B cell (primary cell): ENCODE measurements around the gene DHRS4L2. TPM values are rescaled to one million over a fixed set of nuclear protein-coding genes. Genes with fewer than 3 reads are reported as not detected.

ENCODE experiments used
- ATAC-seq: fragments of 200-7000 bp; cut with Tn5 transposase; one replicate; pipeline ENCODE4 v1.10.0; 2021; ENCODE audit warnings: low read depth, mild to moderate bottlenecking, moderate number of reproducible peaks, moderate library complexity
- CTCF ChIA-PET: fragments of 350-600 bp; sonication (Branson Sonifier 250); formaldehyde crosslinking; loops from one replicate; lab custom pipeline; 2021; ENCODE audit warnings: antibody characterized with exemption, inconsistent platforms; lab: Charles Lee
- POLR2A ChIA-PET: fragments of 350-600 bp; sonication (Branson Sonifier 250); formaldehyde crosslinking; loops from one replicate; lab custom pipeline; 2021; ENCODE audit warnings: antibody characterized with exemption; lab: Charles Lee
- DNase-seq: peaks from one replicate; pipeline ENCODE4 v3.0.0; 2013
- H2AFZ ChIP-seq: 2 replicates; pipeline ENCODE4 v1.6.1; 2012; ENCODE audit warnings: mild to moderate bottlenecking, low read depth, low read length; ENCODE audit not compliant: insufficient read depth, poor library complexity, severe bottlenecking
- H3K27ac ChIP-seq, 2 donors: 1 replicate in 1 of 2; 2 replicates in 1 of 2; pipeline ENCODE4 v1.5.1; 2012 to 2013; ENCODE audit warnings: low read length in 2 of 2, mild to moderate bottlenecking in 2 of 2, moderate library complexity in 1 of 2
- H3K27me3 ChIP-seq, 4 experiments: fragments of 200-600 bp in 1 of 4; sonication (generic) in 1 of 4; replicated peaks in 1 of 4; 1 replicate in 2 of 4; 2 replicates in 2 of 4; pipeline versions ENCODE4 v1.6.1 to v1.7.0; 2013 to 2016; ENCODE audit warnings: low read length in 3 of 4, mild to moderate bottlenecking in 2 of 4, mixed read lengths in 1 of 4, moderate library complexity in 1 of 4; ENCODE audit not compliant: insufficient read depth in 4 of 4, control insufficient read depth in 3 of 4; ENCODE audit errors: control extremely low read depth in 1 of 4
- H3K36me3 ChIP-seq, 2 experiments: replicated peaks in 1 of 2; 1 replicate in 1 of 2; 2 replicates in 1 of 2; pipeline versions ENCODE4 v1.6.1 to v1.7.1; 2013; ENCODE audit warnings: low read length in 1 of 2; ENCODE audit not compliant: insufficient read depth in 2 of 2, control insufficient read depth in 1 of 2; ENCODE audit errors: control extremely low read depth in 1 of 2, extremely low read depth in 1 of 2
- H3K4me1 ChIP-seq, 2 donors: fragments of 200-600 bp in 1 of 2; sonication (generic) in 1 of 2; 1 replicate in 1 of 2; 2 replicates in 1 of 2; pipeline versions ENCODE4 v1.5.1 to v1.6.1; 2013 to 2017; ENCODE audit warnings: low read length in 2 of 2; ENCODE audit not compliant: control insufficient read depth in 2 of 2, insufficient read depth in 2 of 2
- H3K4me2 ChIP-seq: replicated peaks from 2 replicates; pipeline ENCODE3; 2012; ENCODE audit warnings: mild to moderate bottlenecking, low read depth, low read length; ENCODE audit not compliant: poor library complexity, severe bottlenecking
- H3K4me3 ChIP-seq, 5 experiments: fragments of 200-600 bp in 1 of 5; sonication (generic) in 1 of 5; 1 replicate in 3 of 5; 2 replicates in 2 of 5; pipeline versions ENCODE4 v1.5.1 to v1.7.0; 2011 to 2016; ENCODE audit warnings: low read length in 4 of 5, mild to moderate bottlenecking in 4 of 5, low read depth in 2 of 5, control low read depth in 1 of 5, moderate library complexity in 1 of 5; ENCODE audit not compliant: insufficient read depth in 1 of 5; ENCODE audit errors: control extremely low read depth in 1 of 5, extremely low read depth in 1 of 5
- H3K79me2 ChIP-seq: fragments of 200-600 bp; sonication (generic); one replicate; pipeline ENCODE4 v1.6.0; 2016; ENCODE audit warnings: low read length; ENCODE audit not compliant: control insufficient read depth, insufficient read depth
- H3K9ac ChIP-seq: fragments of 200-600 bp; sonication (generic); 2 replicates; pipeline ENCODE4 v1.6.1; 2017; ENCODE audit warnings: mild to moderate bottlenecking, low read length, moderate library complexity
- H3K9me3 ChIP-seq, 3 donors: one replicate each; pipeline versions ENCODE4 v1.6.1 to v1.7.1; 2013; ENCODE audit warnings: low read length in 2 of 3; ENCODE audit not compliant: control insufficient read depth in 2 of 3, insufficient read depth in 1 of 3; ENCODE audit errors: control extremely low read depth in 1 of 3
- H4K20me1 ChIP-seq: 2 replicates; pipeline ENCODE4 v1.6.0; 2012; ENCODE audit warnings: mild to moderate bottlenecking, low read length; ENCODE audit not compliant: insufficient read depth, control insufficient read depth, poor library complexity, severe bottlenecking
- H3K27ac Mint-ChIP-seq: one replicate; pipeline ENCODE4 v1.8.0; 2021; ENCODE audit warnings: mixed read lengths
- H3K27me3 Mint-ChIP-seq: one replicate; pipeline ENCODE4 v1.8.0; 2021; ENCODE audit warnings: mixed read lengths
- H3K4me1 Mint-ChIP-seq: one replicate; pipeline ENCODE4 v1.8.0; 2021; ENCODE audit warnings: mixed read lengths
- H3K4me3 Mint-ChIP-seq: one replicate; pipeline ENCODE4 v1.8.0; 2021; ENCODE audit warnings: mixed read lengths
- H3K9me3 Mint-ChIP-seq: one replicate; pipeline ENCODE4 v1.8.0; 2022; ENCODE audit warnings: mixed read lengths; ENCODE audit not compliant: insufficient read depth
- CTCF ChIP-seq: fragments of 200-600 bp; IDR thresholded peaks from one replicate; pipeline ENCODE4 v1.8.0; 2022; ENCODE audit warnings: antibody characterized with exemption, mild to moderate bottlenecking
- EZH2 ChIP-seq: IDR thresholded peaks from 2 replicates; pipeline ENCODE4 v1.6.1; 2012; ENCODE audit warnings: borderline replicate concordance, low read depth, mild to moderate bottlenecking, moderate library complexity, low read length; ENCODE audit not compliant: insufficient read depth, poor library complexity, severe bottlenecking
- WGBS: methylation state at CpG from one replicate; pipeline ENCODE4 v1.1.5; 2013; ENCODE audit warnings: missing lambda C conversion rate; ENCODE audit not compliant: insufficient coverage; 5-methylcytosine and 5-hydroxymethylcytosine counted together
- intact Hi-C: fragments of 100-400 bp; cut with micrococcal nuclease; formaldehyde crosslinking; loops from one replicate; pipeline ENCODE4 v1.10.0; 2022
- polyA plus RNA-seq: library from polyadenylated mRNA; depleted of rRNA; stranded (reverse); fragments of >200 nt; gene quantifications from 2 replicates; pipeline ENCODE4 v1.2.3, GENCODE V29; 2012
- total RNA-seq, 2 donors: library from RNA; stranded (reverse); fragments of 120-200 nt in 1 of 2; gene quantifications; 1 replicate in 1 of 2; 2 replicates in 1 of 2; pipeline versions ENCODE4 v1.2.3 to v1.2.4, GENCODE V29; 2013 to 2022

DHRS4L2 gene
- total and polyA plus RNA-seq, 2 donors (not counting 1 experiment from before 2014, with no cell fraction given) = 11.2 to 16.3 TPM

- H4K20me1 ChIP-seq = no peaks in the 10 kb centered on the region
- H3K9me3 ChIP-seq = peaks cover 0 to 3% (median 0%) of the 10 kb centered on the region in 3 donors
- Mint-ChIP-seq H3K9me3 (no peaks in the 10 kb centered on the region), H3K4me1 (peaks cover 41% of the 10 kb centered on the region), H3K27ac (peak within 1 kb of the TSS; percentile 68), H3K27me3 (peaks cover 7% of the 10 kb centered on the region), H3K4me3 (peak within 1 kb of the TSS; percentile 83)
- peak; percentile 87 for ATAC-seq
- TF ChIP-seq CTCF = no peak
- no peak for TF ChIP-seq EZH2
- H3K36me3 ChIP-seq = no peaks in the 10 kb centered on the region
- peaks cover 19 to 29% of the 10 kb centered on the region in 2 donors for H3K4me1 ChIP-seq
- peak within 1 kb of the TSS; percentile 98 for H3K4me2 ChIP-seq
- under 1% methylated on average over 87 of the region's 92 CpGs for WGBS
- POLR2A ChIA-PET = interaction anchor here (0.8 to 1.6 kb wide), 3 partner anchors 27 to 31 kb away, joined by 3 to 9 read pairs (median 3); no protein-coding TSS in a partner anchor
- H3K4me3 ChIP-seq = peak within 1 kb of the TSS; percentile 22 to 81 (median 63)
- H3K27me3 ChIP-seq = peaks cover 0 to 31% (median 8%) of the 10 kb centered on the region in 4 experiments
- H3K79me2 ChIP-seq = no peaks in the 10 kb centered on the region
- peak within 1 kb of the TSS; percentile 78 for H3K9ac ChIP-seq
- intact Hi-C loops = loop anchor here (1.0 to 5.0 kb wide), 2 partner anchors 29 to 465 kb away; no protein-coding TSS in a partner anchor
- H3K27ac ChIP-seq = peak within 1 kb of the TSS; percentile 34 to 57
- CTCF ChIA-PET = interaction anchor here (0.6 to 14.5 kb wide), 7 partner anchors 9 to 109 kb away, joined by 3 to 220 read pairs (median 5); partner anchors contain the start of genes DCAF11, IRF9 and NRL
- peak within 1 kb of the TSS; percentile 98 for H2AFZ ChIP-seq
- DNase-seq = peak; percentile 79
Measured at GRCh38 chr14:24051789-24052655, 63.3 kb downstream of the DHRS4L2 start, which contains the start of gene CARMIL3. Gene CARMIL3, plus strand, starts transcription at chr14:24052009. Its CDS starts 145 bp downstream, at chr14:24052154.
